Fibroblast of villous mesenchyme (primary cell): ENCODE measurements around the gene TPP1. TPM values are rescaled to one million over a fixed set of nuclear protein-coding genes. Genes with fewer than 3 reads are reported as not detected.
A peak's percentile ranks its signal among the peaks of the same experiment; 100 is the strongest.

ENCODE experiments used
- DNase-seq: peaks from one replicate; pipeline ENCODE4 v3.0.0-alpha.2; 2010; ENCODE audit warnings: low read depth
- H3K4me3 ChIP-seq: 2 replicates; pipeline ENCODE4 v1.5.1; 2011; ENCODE audit warnings: low read depth, mild to moderate bottlenecking, low read length
- CTCF ChIP-seq: IDR thresholded peaks from 2 replicates; pipeline ENCODE4 v1.5.1; 2012; ENCODE audit warnings: low read depth, mild to moderate bottlenecking, low read length; ENCODE audit not compliant: insufficient read depth
- total RNA-seq: library from RNA; depleted of rRNA; stranded (reverse); fragments of >200 nt; gene quantifications from 2 replicates; pipeline ENCODE4 v1.2.3, GENCODE V29; 2012

TPP1 gene
- total RNA-seq, 1 donor = 98.4 TPM

- peak overlapping the region; percentile 62 for H3K4me3 ChIP-seq
- no peak for TF ChIP-seq CTCF
- DNase-seq = no peak
These were observed 35.2 kb upstream of the TPP1 start for GRCh38 chr11:6654281-6655019.

- no peak for TF ChIP-seq CTCF
- H3K4me3 ChIP-seq = no peak overlapping the region
- no peak for DNase-seq
These were observed 34.4 kb upstream of the TPP1 start for GRCh38 chr11:6653656-6654055.

- H3K4me3 ChIP-seq = no peak overlapping the region
- no peak for DNase-seq
- TF ChIP-seq CTCF = no peak
These were observed 33.9 kb upstream of the TPP1 start for GRCh38 chr11:6653097-6653496.

GRCh38 chr11:6652182-6652581, 33.0 kb upstream of the TPP1 start:
- H3K4me3 ChIP-seq = no peak overlapping the region
- TF ChIP-seq CTCF = no peak
- no peak for DNase-seq

GRCh38 chr11:6650980-6651379, 31.8 kb upstream of the TPP1 start:
- no peak for TF ChIP-seq CTCF
- DNase-seq = peak; percentile 31
- no peak overlapping the region for H3K4me3 ChIP-seq

- TF ChIP-seq CTCF = no peak
- H3K4me3 ChIP-seq = no peak overlapping the region
- DNase-seq = no peak
These were observed 30.9 kb upstream of the TPP1 start for GRCh38 chr11:6650104-6650503.

- no peak for DNase-seq
- no peak for TF ChIP-seq CTCF
- H3K4me3 ChIP-seq = no peak overlapping the region
These were observed 29.3 kb upstream of the TPP1 start for GRCh38 chr11:6648501-6648900.
